Endothelial cell of hepatic sinusoid (primary cell): ENCODE data around the gene SRGAP2B.
"Not testable (repeated sequence)": the region's sequence is repeated elsewhere in the genome, so short reads cannot be mapped to it uniquely, and the experiment has no call there.

Experiments used
- in situ Hi-C: cut with HindIII; loops from 2 replicates; pipeline ENCODE4 v1.10.0; 2017; ENCODE audit warnings: low sequenced_read_pairs

Gene SRGAP2B

GRCh38 chr1:144913977-144914734 lies 181.0 kb downstream of the SRGAP2B start:
- in situ Hi-C loops, result not testable (repeated sequence)

DNA sequence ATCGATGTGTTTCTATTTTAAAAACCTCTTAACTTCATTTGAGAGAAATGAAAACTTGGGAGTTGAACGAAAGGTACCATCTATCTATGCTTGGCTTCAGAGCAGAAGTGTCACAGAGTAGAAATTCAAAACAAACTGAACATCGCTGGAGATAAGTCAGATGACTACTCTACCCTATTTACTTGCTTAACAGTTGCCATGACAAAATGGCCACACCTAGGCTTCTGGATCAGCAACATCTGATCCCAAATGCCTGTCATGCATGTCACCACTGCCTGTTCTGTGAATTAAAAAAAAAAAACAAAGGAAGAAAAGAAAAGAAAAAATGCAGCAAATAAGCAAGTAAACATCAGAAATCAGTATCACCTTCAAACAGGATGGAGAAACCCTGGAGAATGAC lies 181.7 kb downstream of the SRGAP2B start:
- in situ Hi-C loops, result not testable (repeated sequence)

DNA sequence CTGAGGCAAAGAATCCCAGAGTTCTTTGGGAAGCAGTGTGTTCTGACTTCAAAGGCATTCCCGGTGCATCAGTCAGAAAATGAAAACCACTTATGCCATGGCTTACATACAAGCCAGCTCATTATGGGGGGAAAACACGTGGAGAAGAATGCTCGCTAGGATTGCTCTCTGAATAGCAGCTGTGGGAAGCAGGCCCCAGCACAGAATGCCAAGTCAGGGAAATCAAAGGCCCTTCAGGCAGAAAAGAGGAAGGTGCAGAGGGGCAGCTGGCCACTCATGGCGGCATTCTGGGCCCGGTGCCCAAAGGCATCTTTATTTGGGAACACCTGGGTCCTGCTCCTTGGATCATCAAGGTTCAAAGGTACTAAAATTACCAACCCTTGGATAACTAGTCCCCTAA lies 184.4 kb downstream of the SRGAP2B start:
- in situ Hi-C loops, result not testable (repeated sequence)

GRCh38 chr1:144900841-144901240 lies 194.3 kb downstream of the SRGAP2B start:
- in situ Hi-C loops, result not testable (repeated sequence)

DNA sequence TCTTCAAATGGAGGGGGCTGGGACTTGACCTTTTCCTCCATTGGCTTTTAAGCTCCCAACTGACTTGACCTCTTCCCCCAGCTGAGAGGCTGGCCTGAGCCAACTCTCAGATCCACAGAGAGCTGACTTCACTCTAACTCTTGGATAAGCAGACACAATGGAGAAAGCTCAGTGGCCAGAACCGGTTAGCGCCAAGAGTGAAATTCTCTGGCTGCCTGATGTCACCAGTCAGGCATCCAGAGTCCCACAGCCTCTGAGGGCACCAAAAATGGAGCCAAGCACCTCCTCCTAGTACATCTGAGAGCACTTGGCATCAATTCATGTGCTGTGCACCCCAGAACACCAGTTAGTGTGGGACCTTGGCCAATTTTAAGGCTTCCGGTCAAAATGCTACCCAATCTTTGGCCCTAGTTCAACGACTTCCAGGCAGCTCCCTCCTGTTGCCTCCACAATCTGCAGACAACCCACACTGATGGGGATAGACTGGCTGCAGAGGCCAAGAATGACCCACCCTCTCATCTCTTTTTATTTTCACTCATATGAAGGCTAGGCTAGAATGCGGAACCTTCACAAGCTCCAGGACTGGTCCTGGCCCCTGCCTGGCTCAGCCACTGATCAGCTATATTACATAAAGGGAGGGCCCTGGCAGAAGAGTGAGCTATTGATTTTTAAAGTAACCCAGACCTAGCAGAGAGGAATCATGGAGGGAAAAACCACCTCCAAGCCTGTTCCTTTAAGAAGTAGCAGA lies 200.5 kb downstream of the SRGAP2B start:
- in situ Hi-C loops, result not testable (repeated sequence)

- in situ Hi-C loops, result not testable (repeated sequence)
Measured at GRCh38 chr1:144893710-144894438, 201.3 kb downstream of the SRGAP2B start.

DNA sequence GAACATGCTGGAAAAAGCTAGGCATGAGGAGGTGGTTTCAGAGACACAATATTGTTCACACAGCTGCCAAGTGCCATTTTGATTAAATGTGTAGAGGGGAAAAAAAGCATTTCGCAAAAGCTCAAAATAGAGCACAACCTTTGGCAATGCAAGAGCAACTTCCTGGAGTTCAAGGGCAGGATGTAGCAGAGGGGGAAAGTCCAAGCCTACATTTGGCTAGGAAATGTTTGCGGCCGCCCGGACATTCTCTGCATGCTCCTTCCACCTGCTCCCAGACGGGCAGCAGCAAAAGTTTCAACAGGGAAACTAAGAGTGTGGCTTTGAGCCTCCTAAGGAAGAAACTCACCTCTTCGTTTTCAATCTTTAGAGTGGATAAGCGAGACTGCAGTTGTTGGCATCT lies 202.1 kb downstream of the SRGAP2B start:
- in situ Hi-C loops, result not testable (repeated sequence)

- in situ Hi-C loops, result not testable (repeated sequence)
Measured at GRCh38 chr1:144889450-144890115, 205.5 kb downstream of the SRGAP2B start.

DNA sequence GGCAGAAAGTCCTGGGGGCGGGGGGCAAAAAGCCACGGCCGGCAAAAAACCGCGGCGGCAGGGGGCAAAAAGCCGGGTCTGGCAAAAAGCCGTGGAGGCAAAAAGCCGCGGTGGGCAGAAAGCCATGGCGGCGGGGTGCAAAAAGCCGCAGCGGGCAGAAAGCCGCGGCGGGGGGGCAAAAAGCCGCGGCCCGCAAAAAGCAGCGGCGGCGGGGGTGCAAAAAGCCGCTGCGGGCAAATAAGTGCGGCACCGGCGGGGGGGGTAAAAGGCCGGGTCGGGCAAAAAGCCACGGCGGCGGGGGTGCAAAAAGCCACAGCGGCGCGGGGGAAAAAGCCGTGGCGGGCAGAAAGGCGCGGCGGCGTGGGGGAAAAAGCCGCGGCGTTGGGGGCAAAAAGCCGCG lies 212.1 kb downstream of the SRGAP2B start:
- in situ Hi-C loops, result not testable (repeated sequence)

- in situ Hi-C loops, result not testable (repeated sequence)
Measured at GRCh38 chr1:144882343-144882742, 212.8 kb downstream of the SRGAP2B start.

DNA sequence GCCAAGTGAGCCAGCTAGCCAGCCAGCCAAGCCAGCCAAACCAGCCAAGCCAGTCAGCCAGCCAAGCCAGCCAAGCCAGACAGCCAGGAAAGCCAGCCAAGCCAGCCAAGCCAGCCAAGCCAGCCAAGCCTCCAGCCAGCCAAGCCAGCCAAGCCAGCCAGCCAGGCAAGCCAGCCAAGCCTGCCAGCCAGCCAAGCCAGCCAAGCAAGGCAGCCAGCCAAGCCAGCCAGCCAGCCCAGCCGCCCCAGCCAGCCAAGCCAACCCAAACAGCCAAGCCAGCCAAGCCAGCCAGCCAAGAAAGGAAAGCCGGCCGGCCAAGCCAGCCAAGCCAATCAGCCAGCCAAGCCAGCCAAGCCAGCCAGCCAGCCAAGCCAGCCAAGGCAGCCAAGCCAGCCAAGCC lies 236.5 kb downstream of the SRGAP2B start:
- in situ Hi-C loops, result not testable (repeated sequence)
